ENCODE data around the gene OTUD3. TPM values are rescaled to one million over a fixed set of nuclear protein-coding genes. Genes with fewer than 3 reads are reported as not detected.

The OTUD3 gene
- total RNA-seq, 1 experiment from 2014 or later: 33.9 TPM

DNA sequence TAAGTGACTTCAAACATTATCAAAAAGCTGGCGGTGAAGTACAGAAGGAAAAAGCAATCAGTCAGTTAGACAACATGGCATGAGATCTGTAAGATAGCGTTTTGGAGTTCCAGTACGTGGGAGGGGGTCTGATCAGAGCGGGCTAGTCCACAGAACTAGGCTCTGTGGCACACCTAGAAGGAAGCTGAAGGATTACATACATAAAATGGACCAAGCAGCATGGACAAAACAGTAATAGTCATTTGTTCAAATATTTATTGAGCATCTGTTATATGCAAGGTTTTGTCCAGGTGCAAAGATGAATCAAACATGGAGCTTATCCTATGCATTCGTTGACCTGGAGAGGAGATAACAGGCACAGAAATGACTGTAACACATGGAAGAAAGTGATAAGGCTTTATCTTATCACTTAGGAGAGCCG, 64.1 kb downstream of the OTUD3 start:
- Histone ChIP-seq H3K4me1 (ENCODE audit: insufficient read depth, low read length, poor library complexity, severe bottlenecking) (no peaks in the 10 kb centered on the region), H3K9me3 (ENCODE audit: low read depth, low read length, poor library complexity, severe bottlenecking) (no peaks in the 10 kb centered on the region), H3K4me3 (ENCODE audit: low read depth, low read length, poor library complexity, severe bottlenecking) (no peak overlapping the region), H3K36me3 (ENCODE audit: insufficient read depth, low read length, poor library complexity, severe bottlenecking) (no peaks in the 10 kb centered on the region), H3K27me3 (replicated peaks; ENCODE audit: insufficient read depth, low read depth, low read length, poor library complexity) (peaks cover 18% of the 10 kb centered on the region), H3K27ac (ENCODE audit: low read depth, low read length, poor library complexity, severe bottlenecking) (no peak overlapping the region)
- DNase-seq (ENCODE audit: low spot score): no peak
- ChIA-PET CTCF (no interaction called here), POLR2A (ENCODE audit: low non-redundant PET) (no interaction called here)
- intact Hi-C loops (cut with micrococcal nuclease; ENCODE audit: unreplicated experiment): no loop called here
- no TSS peak for BruUV-seq (replicated peaks)
- TF ChIP-seq, protein P1, sequence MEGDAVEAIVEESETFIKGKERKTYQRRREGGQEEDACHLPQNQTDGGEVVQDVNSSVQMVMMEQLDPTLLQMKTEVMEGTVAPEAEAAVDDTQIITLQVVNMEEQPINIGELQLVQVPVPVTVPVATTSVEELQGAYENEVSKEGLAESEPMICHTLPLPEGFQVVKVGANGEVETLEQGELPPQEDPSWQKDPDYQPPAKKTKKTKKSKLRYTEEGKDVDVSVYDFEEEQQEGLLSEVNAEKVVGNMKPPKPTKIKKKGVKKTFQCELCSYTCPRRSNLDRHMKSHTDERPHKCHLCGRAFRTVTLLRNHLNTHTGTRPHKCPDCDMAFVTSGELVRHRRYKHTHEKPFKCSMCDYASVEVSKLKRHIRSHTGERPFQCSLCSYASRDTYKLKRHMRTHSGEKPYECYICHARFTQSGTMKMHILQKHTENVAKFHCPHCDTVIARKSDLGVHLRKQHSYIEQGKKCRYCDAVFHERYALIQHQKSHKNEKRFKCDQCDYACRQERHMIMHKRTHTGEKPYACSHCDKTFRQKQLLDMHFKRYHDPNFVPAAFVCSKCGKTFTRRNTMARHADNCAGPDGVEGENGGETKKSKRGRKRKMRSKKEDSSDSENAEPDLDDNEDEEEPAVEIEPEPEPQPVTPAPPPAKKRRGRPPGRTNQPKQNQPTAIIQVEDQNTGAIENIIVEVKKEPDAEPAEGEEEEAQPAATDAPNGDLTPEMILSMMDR (conservative IDR thresholded peaks at IDR 0.05; ENCODE audit: low read depth, low read length): no peak
- TF ChIP-seq EZH2 (IDR thresholded peaks at IDR 0.05; ENCODE audit: borderline replicate concordance, low read depth, low read length, poor library complexity, severe bottlenecking): no peak

DNA sequence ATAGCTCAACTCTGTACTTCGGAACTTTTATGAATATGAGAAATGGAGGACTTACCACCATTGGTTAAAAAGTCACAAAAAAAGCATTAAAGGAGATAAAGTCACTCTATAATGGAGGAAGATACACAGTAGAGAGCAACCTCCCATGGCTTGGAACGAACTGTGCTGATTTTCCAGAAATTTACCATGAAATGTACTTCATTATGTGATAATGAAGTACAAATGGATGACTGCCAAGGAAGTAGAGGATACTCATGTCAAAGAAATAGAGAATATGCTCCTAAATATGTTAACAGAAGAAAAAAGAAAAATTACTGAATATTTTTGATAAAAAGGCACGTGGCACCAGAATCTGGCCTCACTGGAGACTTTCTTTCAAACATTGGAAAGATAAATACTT, 64.8 kb downstream of the OTUD3 start:
- POLR2A ChIA-PET (ENCODE audit: low non-redundant PET): no interaction called here
- intact Hi-C loops (cut with micrococcal nuclease; ENCODE audit: unreplicated experiment): no loop called here
- Histone ChIP-seq H3K4me3 (ENCODE audit: low read depth, low read length, poor library complexity, severe bottlenecking) (no peak overlapping the region), H3K9me3 (ENCODE audit: low read depth, low read length, poor library complexity, severe bottlenecking) (no peaks in the 10 kb centered on the region), H3K4me1 (ENCODE audit: insufficient read depth, low read length, poor library complexity, severe bottlenecking) (no peaks in the 10 kb centered on the region), H3K27me3 (replicated peaks; ENCODE audit: insufficient read depth, low read depth, low read length, poor library complexity) (peaks cover 18% of the 10 kb centered on the region), H3K27ac (ENCODE audit: low read depth, low read length, poor library complexity, severe bottlenecking) (no peak overlapping the region), H3K36me3 (ENCODE audit: insufficient read depth, low read length, poor library complexity, severe bottlenecking) (no peaks in the 10 kb centered on the region)
- no peak for DNase-seq (ENCODE audit: low spot score)
- TF ChIP-seq, protein P1 (conservative IDR thresholded peaks at IDR 0.05; ENCODE audit: low read depth, low read length): no peak
- no peak for TF ChIP-seq EZH2 (IDR thresholded peaks at IDR 0.05; ENCODE audit: borderline replicate concordance, low read depth, low read length, poor library complexity, severe bottlenecking)
- no TSS peak for BruUV-seq (replicated peaks)
- CTCF ChIA-PET: no interaction called here

DNA sequence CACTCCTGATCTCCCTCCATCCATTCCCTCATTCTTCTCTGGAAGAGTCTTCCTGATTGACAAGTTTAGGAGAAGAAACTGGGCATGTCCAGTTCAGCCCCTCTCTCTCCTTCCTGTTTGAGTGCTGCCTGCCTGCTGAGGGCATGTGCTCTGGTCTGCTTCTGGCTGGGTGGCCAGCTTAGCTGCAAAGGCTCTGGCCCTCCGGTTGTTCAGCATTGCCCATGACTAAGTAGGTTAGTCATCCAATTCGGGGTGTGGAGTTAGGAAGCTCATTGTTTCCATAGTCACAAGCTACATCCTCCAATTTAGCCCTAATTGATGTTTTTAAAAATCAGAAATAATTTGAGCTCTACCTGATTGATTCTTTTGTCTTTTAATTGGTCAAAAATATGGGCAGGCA, 66.8 kb downstream of the OTUD3 start:
- TF ChIP-seq, protein P1 (conservative IDR thresholded peaks at IDR 0.05; ENCODE audit: low read depth, low read length): no peak
- no peak for TF ChIP-seq EZH2 (IDR thresholded peaks at IDR 0.05; ENCODE audit: borderline replicate concordance, low read depth, low read length, poor library complexity, severe bottlenecking)
- H3K27me3 ChIP-seq (replicated peaks; ENCODE audit: insufficient read depth, low read depth, low read length, poor library complexity): peaks cover 18% of the 10 kb centered on the region
- POLR2A ChIA-PET (ENCODE audit: low non-redundant PET): interaction anchor here (0.6 kb wide), 1 partner anchor 1483 kb away, joined by 10 read pairs; no protein-coding TSS in a partner anchor
- intact Hi-C loops (cut with micrococcal nuclease; ENCODE audit: unreplicated experiment): no loop called here
- CTCF ChIA-PET: no interaction called here
- DNase-seq (ENCODE audit: low spot score): no peak
- H3K4me1 ChIP-seq (ENCODE audit: insufficient read depth, low read length, poor library complexity, severe bottlenecking): no peaks in the 10 kb centered on the region
- BruUV-seq (replicated peaks): no TSS peak
- no peak overlapping the region for H3K27ac ChIP-seq (ENCODE audit: low read depth, low read length, poor library complexity, severe bottlenecking)
- H3K36me3 ChIP-seq (ENCODE audit: insufficient read depth, low read length, poor library complexity, severe bottlenecking): no peaks in the 10 kb centered on the region
- H3K4me3 ChIP-seq (ENCODE audit: low read depth, low read length, poor library complexity, severe bottlenecking): no peak overlapping the region
- H3K9me3 ChIP-seq (ENCODE audit: low read depth, low read length, poor library complexity, severe bottlenecking): no peaks in the 10 kb centered on the region

All from A673 (cell line).